HG02678 (cell line): ENCODE results near the gene PHACTR3.

Experiments used
- ATAC-seq: cut with Tn5 transposase; IDR thresholded peaks from one replicate; pipeline ENCODE4 v1.9.1; 2021; ENCODE audit warnings: mild to moderate bottlenecking, moderate library complexity; ENCODE audit not compliant: unreplicated experiment

PHACTR3 gene

GRCh38 chr20:59588236-59588855 lies 16.0 kb upstream of the PHACTR3 start:
- ATAC-seq, result no peak

- no peak for ATAC-seq
Observed at GRCh38 chr20:59589086-59589684, 15.2 kb upstream of the PHACTR3 start.

- ATAC-seq, result no peak
Observed at GRCh38 chr20:59591061-59591460, 13.3 kb upstream of the PHACTR3 start.

- ATAC-seq, result no peak
Observed at GRCh38 chr20:59596690-59597089, 7.7 kb upstream of the PHACTR3 start.

- no peak for ATAC-seq
Observed at GRCh38 chr20:59597240-59597639, 7.1 kb upstream of the PHACTR3 start.

GRCh38 chr20:59598625-59599310 lies 5.6 kb upstream of the PHACTR3 start:
- no peak for ATAC-seq

- ATAC-seq, result no peak
Observed at GRCh38 chr20:59599941-59600340, 4.4 kb upstream of the PHACTR3 start.

- no peak for ATAC-seq
Observed at GRCh38 chr20:59600472-59600871, 3.9 kb upstream of the PHACTR3 start.

GRCh38 chr20:59602546-59603080 lies 1.7 kb upstream of the PHACTR3 start:
- no peak for ATAC-seq

- ATAC-seq, result no peak
Observed at GRCh38 chr20:59603176-59603575, 1.2 kb upstream of the PHACTR3 start.

- ATAC-seq, result no peak
Observed at GRCh38 chr20:59604741-59605600, 631 bp downstream of the PHACTR3 start.

- no peak for ATAC-seq
Observed at GRCh38 chr20:59605601-59606364, 1.4 kb downstream of the PHACTR3 start.

GRCh38 chr20:59606566-59606965 lies 2.2 kb downstream of the PHACTR3 start:
- ATAC-seq, result no peak

- ATAC-seq, result no peak
Observed at GRCh38 chr20:59608396-59608795, 4.1 kb downstream of the PHACTR3 start.

GRCh38 chr20:59608871-59609270 lies 4.5 kb downstream of the PHACTR3 start:
- no peak for ATAC-seq

GRCh38 chr20:59611286-59611685 lies 6.9 kb downstream of the PHACTR3 start:
- no peak for ATAC-seq

GRCh38 chr20:59613861-59614260 lies 9.5 kb downstream of the PHACTR3 start:
- no peak for ATAC-seq

- ATAC-seq, result no peak
Observed at GRCh38 chr20:59614714-59615113, 10.4 kb downstream of the PHACTR3 start.

- no peak for ATAC-seq
Observed at GRCh38 chr20:59616306-59616705, 12.0 kb downstream of the PHACTR3 start.

GRCh38 chr20:59617221-59617620 lies 12.9 kb downstream of the PHACTR3 start:
- no peak for ATAC-seq
